Activated gamma-delta T cell treated with Interleukin-2 at 50 U/mL for 16 hours (primary cell): Measurements from ENCODE around the gene GSTM3.
"Not testable (repeated sequence)": the region's sequence is repeated elsewhere in the genome, so short reads cannot be mapped to it uniquely, and the experiment has no call there.

Source experiments
- DNase-seq: peaks from one replicate; pipeline ENCODE4 v3.0.0-alpha.2; 2020

GSTM3 gene

GRCh38 chr1:109725510-109725909 is 15.3 kb downstream of the GSTM3 start:
- DNase-seq, result no peak

GRCh38 chr1:109724933-109725332 is 15.9 kb downstream of the GSTM3 start:
- DNase-seq, result no peak

GRCh38 chr1:109722908-109723691 is 17.7 kb downstream of the GSTM3 start:
- DNase-seq, result no peak

GRCh38 chr1:109721971-109722370 is 18.9 kb downstream of the GSTM3 start:
- DNase-seq, result no peak

- DNase-seq, result no peak
Observed at GRCh38 chr1:109721042-109721441, 19.8 kb downstream of the GSTM3 start.

- no peak for DNase-seq
Observed at GRCh38 chr1:109719337-109719837, 21.5 kb downstream of the GSTM3 start.

- DNase-seq, result no peak
Observed at GRCh38 chr1:109718495-109718894, 22.3 kb downstream of the GSTM3 start.

GRCh38 chr1:109717729-109718128 is 23.1 kb downstream of the GSTM3 start:
- DNase-seq, result no peak

GRCh38 chr1:109716570-109717090 is 24.2 kb downstream of the GSTM3 start:
- no peak for DNase-seq

GRCh38 chr1:109716121-109716520 is 24.7 kb downstream of the GSTM3 start:
- no peak for DNase-seq

GRCh38 chr1:109714661-109715372 is 26.0 kb downstream of the GSTM3 start:
- DNase-seq, result no peak

- DNase-seq, result no peak
Observed at GRCh38 chr1:109713636-109714035, 27.2 kb downstream of the GSTM3 start.

- DNase-seq, result no peak
Observed at GRCh38 chr1:109712321-109712864, 28.4 kb downstream of the GSTM3 start.

- DNase-seq, result not testable (repeated sequence)
Observed at GRCh38 chr1:109711593-109712320, 29.1 kb downstream of the GSTM3 start, which contains the start of gene GSTM5. Gene GSTM5, plus strand, starts transcription at chr1:109712251. Its CDS starts 62 bp downstream, at chr1:109712313.

GRCh38 chr1:109709822-109710221 is 31.0 kb downstream of the GSTM3 start:
- DNase-seq, result not testable (repeated sequence)

- not testable (repeated sequence) for DNase-seq
Observed at GRCh38 chr1:109708949-109709348, 31.9 kb downstream of the GSTM3 start.

GRCh38 chr1:109705411-109705810 is 35.4 kb downstream of the GSTM3 start:
- no peak for DNase-seq

- no peak for DNase-seq
Observed at GRCh38 chr1:109704173-109704572, 36.7 kb downstream of the GSTM3 start.

GRCh38 chr1:109702940-109703339 is 37.9 kb downstream of the GSTM3 start:
- not testable (repeated sequence) for DNase-seq

GRCh38 chr1:109697861-109698260 is 43.0 kb downstream of the GSTM3 start:
- not testable (repeated sequence) for DNase-seq

GRCh38 chr1:109697066-109697465 is 43.8 kb downstream of the GSTM3 start:
- no peak for DNase-seq

GRCh38 chr1:109695138-109695537 is 45.7 kb downstream of the GSTM3 start:
- not testable (repeated sequence) for DNase-seq

GRCh38 chr1:109694400-109694799 is 46.4 kb downstream of the GSTM3 start:
- DNase-seq, result not testable (repeated sequence)
